Muscle layer of duodenum (tissue), 2 donors: Measurements from ENCODE around the gene GDA.
"Not testable (repeated sequence)": the region's sequence is repeated elsewhere in the genome, so short reads cannot be mapped to it uniquely, and the experiment has no call there.

Experiments used
- H3K27ac ChIP-seq: one replicate; pipeline ENCODE4 v1.7.0; 2013; ENCODE audit warnings: mild to moderate bottlenecking, low read length
- H3K27me3 ChIP-seq: one replicate; pipeline ENCODE4 v1.7.0; 2013; ENCODE audit warnings: low read depth, mild to moderate bottlenecking, control low read depth, low read length
- H3K36me3 ChIP-seq, 2 donors: one replicate each; pipeline ENCODE4 v1.7.0; 2013; ENCODE audit warnings: low read length in 2 of 2, control low read depth in 1 of 2, mild to moderate bottlenecking in 1 of 2; ENCODE audit not compliant: insufficient read depth in 2 of 2, control insufficient read depth in 1 of 2
- H3K4me1 ChIP-seq, 2 donors: one replicate each; pipeline ENCODE4 v1.7.0; 2013; ENCODE audit warnings: low read length in 2 of 2, mild to moderate bottlenecking in 2 of 2, control low read depth in 1 of 2, moderate library complexity in 1 of 2; ENCODE audit not compliant: insufficient read depth in 2 of 2, control insufficient read depth in 1 of 2
- H3K4me3 ChIP-seq, 2 donors: one replicate each; pipeline ENCODE4 v1.7.0; 2013; ENCODE audit warnings: low read length in 2 of 2, low read depth in 1 of 2, mild to moderate bottlenecking in 1 of 2
- H3K9me3 ChIP-seq, 2 donors: one replicate each; pipeline ENCODE4 v1.7.0; 2013; ENCODE audit warnings: low read length in 2 of 2, control low read depth in 1 of 2, mild to moderate bottlenecking in 1 of 2; ENCODE audit not compliant: control insufficient read depth in 1 of 2
- donor health status: healthy.

Gene GDA

DNA sequence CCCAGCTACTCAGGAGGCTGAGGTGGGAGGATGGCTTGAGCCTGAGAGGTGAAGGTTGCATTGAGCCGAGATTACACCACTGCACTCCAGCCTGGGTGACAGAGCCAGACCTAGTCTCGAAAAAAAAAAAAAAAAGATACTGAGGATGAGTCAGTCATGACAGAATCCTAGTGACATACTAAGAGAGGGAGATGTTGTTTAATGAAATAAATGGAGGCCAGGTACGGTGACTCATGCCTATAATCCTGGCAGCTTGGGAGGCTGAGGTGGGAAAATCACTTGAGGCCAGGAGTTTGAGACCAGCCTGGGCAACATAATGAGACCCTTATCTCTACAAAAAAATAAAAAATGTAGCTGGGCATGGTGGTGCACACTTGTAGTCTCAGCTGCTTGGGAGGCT is 108.6 kb downstream of the GDA start:
- Histone ChIP-seq H3K9me3 (no peaks in the 10 kb centered on the region), H3K4me3 (no peak overlapping the region), H3K27ac (no peak overlapping the region), H3K36me3 (no peaks in the 10 kb centered on the region), H3K27me3 (no peaks in the 10 kb centered on the region), H3K4me1 (no peaks in the 10 kb centered on the region)

DNA sequence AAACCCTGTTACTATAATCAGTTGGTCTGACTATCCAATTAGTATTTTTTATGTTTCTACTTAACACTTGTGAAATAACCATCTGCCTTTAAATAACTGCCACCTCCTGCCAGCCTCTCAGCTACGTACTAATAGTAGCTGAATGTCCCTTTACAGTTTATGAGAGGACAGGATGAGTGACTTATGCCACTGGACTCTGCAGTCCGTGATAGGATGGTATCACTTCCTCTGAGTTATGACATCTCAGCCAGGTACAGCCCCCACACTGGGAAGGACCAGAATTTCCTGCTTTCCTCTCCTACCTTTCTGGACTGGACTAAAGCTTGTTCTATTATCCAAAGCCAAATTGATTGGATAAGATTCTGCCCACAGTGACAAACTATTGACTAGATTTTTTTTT is 112.8 kb downstream of the GDA start:
- no peaks in the 10 kb centered on the region for H3K27me3 ChIP-seq
- H3K4me1 ChIP-seq, result no peaks in the 10 kb centered on the region
- H3K4me3 ChIP-seq, result no peak overlapping the region
- H3K36me3 ChIP-seq, result no peaks in the 10 kb centered on the region
- H3K27ac ChIP-seq, result no peak overlapping the region
- H3K9me3 ChIP-seq, result no peaks in the 10 kb centered on the region

DNA sequence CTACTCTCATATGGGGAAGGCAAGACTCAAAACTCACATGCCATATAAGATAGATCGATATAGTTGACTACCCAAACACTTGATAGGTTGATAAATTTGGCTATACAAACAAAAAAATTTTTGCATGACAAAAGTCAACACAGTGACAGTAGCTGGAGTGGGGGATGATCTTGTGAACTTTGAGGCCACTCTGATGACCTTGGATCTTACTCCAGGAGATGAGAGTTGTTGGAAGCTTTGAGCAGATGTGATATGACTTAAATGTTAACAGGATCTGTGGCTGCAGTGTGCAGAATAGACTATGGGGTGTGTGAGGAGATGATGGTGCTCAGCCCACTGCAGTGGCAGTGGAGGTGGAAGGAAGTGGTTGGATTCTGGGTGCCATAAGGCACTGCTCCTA is 114.3 kb downstream of the GDA start:
- Histone ChIP-seq H3K4me1 (no peaks in the 10 kb centered on the region), H3K4me3 (no peak overlapping the region), H3K9me3 (no peaks in the 10 kb centered on the region), H3K36me3 (no peaks in the 10 kb centered on the region), H3K27ac (no peak overlapping the region), H3K27me3 (no peaks in the 10 kb centered on the region)

DNA sequence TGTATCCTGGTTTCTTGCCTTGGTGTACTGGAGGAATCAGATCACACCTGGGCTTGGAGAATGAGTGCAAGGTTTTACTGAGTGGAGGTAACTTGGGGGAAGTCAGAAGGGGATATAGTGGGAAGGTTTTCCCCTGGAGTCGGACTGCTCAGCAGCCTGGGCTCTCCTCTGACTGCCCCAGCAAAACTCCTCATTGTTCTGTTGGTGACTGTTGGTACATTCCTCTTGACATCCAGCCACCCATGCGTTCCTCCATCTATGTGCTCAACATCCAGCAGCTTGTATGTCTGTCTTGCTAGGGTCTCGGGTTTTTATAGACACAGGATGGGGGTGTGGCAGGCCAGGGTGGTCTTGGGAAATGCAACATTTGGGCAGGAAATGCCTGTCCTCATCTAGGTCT is 119.7 kb downstream of the GDA start:
- no peaks in the 10 kb centered on the region for H3K9me3 ChIP-seq
- no peak overlapping the region for H3K27ac ChIP-seq
- H3K4me1 ChIP-seq, result no peaks in the 10 kb centered on the region

DNA sequence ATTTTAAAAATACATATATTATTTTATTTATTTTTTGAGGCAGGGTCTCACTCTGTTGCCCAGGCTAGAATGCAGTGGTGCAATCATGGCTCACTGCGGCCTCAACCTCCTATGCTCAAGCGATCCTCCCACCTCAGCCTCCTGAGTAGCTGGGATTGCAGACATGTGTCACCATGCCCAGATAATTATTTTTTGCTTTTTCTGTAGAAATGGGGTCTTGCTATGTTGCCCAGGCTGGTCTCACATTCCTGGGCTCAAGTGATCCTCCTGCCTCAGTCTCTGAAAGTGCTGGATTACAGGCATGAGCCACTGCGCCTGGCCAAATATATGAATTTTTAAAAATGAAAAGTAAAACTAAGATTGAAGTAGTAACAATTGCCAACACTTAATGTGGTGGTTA is 121.1 kb downstream of the GDA start:
- not testable (repeated sequence) for H3K4me3 ChIP-seq, H3K36me3 ChIP-seq, H3K27me3 ChIP-seq, H3K9me3 ChIP-seq, H3K27ac ChIP-seq, H3K4me1 ChIP-seq

More for the DNA sequence above, 119.7 kb downstream of the GDA start:
- H3K27me3 ChIP-seq, result no peaks in the 10 kb centered on the region
- no peaks in the 10 kb centered on the region for H3K36me3 ChIP-seq
- no peak overlapping the region for H3K4me3 ChIP-seq

DNA sequence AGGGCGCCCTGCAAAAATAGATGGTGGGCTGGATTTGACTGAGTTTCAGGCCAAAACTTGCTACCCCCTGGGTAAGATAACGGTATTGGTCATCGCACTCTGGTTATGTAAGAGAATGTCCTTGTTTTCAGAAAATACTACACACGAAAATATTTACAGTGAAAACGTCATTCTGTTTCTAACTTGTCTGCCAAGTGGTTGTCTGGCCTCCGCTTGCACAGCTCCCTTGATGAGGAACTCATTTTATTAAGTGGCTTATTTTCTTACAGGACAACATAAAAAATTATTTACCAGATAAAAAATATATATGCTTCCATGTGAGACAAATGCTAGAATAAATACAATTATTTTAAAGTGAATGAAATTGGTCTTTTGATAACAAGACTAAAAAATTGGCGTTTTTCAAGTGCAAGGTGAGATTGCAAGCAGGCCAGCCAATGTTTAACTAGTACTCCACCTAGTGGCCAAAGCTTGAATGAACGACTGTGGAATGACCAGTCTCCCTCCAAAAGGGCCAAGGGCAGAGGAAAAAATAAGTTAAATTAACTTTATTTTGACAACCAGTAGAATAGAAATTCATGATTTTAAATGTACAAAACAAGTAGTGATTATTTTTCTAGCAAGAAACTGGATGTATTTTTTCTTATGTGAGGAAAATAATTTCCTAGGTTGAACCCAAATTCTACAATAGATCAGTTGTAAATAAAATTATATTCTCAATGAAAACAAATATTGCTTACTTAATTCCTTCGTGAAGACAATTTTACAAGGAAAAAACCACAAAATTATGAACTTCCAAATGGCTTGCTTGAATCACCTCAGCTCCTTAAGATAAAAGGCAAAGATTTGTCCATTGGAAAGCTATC is 122.6 kb downstream of the GDA start:
- no peak overlapping the region for H3K4me3 ChIP-seq
- H3K4me1 ChIP-seq, result no peaks in the 10 kb centered on the region
- H3K9me3 ChIP-seq, result no peaks in the 10 kb centered on the region
- no peak overlapping the region for H3K27ac ChIP-seq
- H3K27me3 ChIP-seq, result no peaks in the 10 kb centered on the region
- H3K36me3 ChIP-seq, result no peaks in the 10 kb centered on the region

DNA sequence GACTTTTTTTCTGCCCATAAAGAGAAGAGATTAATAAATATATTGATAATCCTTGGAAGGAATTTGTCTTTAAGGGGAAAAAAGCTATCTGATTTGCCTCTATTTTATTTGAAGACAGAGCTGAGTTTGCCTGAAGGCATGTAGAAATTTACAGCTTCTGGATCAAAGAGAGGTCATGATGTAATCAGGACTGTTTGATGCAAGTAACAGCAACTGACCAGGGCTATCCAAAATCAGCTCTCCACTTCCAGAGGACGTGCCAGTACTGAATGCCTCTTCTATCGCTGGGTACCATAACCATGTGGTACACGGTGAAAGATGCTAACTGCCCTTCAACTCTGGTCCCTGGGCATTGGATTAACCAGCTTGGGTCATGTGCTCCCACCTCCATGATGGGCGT is 125.2 kb downstream of the GDA start:
- Histone ChIP-seq H3K4me3 (no peak overlapping the region), H3K36me3 (no peaks in the 10 kb centered on the region), H3K4me1 (no peaks in the 10 kb centered on the region), H3K27me3 (no peaks in the 10 kb centered on the region), H3K9me3 (no peaks in the 10 kb centered on the region), H3K27ac (no peak overlapping the region)

DNA sequence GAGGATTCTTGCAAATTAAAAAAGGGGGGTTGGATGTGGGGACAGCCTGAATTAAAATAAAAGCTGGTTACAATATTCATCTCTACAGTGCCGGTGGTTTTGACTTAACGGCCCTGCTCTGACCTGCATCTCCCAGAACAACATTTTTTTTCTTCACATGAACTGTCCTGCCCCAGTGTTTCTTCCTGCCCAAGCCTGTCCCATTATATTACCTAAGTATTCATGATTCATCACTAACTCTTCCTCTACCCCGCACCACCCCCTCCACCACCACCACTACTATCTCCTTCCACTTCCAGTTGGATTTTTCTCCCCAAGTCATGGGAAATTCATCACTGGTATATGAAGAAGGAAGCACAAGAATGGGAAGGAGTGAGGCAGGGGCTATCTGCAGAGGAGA is 125.7 kb downstream of the GDA start:
- Histone ChIP-seq H3K9me3 (no peaks in the 10 kb centered on the region), H3K27me3 (no peaks in the 10 kb centered on the region), H3K36me3 (no peaks in the 10 kb centered on the region), H3K27ac (no peak overlapping the region), H3K4me1 (no peaks in the 10 kb centered on the region), H3K4me3 (no peak overlapping the region)

DNA sequence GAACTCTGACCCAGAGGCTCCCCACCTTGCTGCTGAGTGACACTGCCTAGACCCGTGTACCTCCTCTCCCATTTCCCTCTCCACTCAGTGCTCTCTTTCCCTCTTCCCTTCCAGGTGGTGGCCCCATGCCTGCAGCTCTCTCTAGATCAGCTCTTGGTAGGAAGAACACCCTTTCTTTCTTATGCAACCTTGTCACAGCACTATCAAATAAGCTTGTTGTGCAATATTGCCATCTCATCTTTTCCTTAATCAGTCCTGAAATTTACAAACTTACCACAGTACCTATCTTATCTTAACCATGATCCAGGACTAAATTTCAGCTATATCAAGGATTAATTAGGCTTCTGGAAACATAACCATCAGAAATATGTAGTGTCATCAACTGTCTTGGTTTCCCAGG is 127.2 kb downstream of the GDA start:
- Histone ChIP-seq H3K4me3 (no peak overlapping the region), H3K27me3 (no peaks in the 10 kb centered on the region), H3K27ac (no peak overlapping the region), H3K4me1 (no peaks in the 10 kb centered on the region), H3K9me3 (no peaks in the 10 kb centered on the region), H3K36me3 (no peaks in the 10 kb centered on the region)

DNA sequence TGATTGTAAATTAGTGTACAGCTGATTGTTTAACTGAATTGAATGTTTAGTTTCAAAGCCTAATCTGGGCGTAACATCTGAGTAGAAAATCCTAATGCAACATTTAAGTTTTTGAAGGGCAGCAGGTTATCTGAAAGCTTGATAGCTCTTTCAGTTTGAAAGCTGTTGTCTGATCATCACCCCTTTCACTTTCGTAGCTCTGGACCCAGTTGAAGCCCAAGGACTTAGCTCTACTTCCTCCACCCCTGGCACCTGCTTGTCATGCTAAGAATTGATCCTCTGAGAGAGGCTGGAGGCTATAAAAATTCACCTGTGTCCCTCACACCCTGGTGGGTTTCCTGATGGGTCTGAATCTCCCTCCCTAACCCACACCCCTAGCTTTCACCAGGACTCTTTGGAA is 129.7 kb downstream of the GDA start:
- no peaks in the 10 kb centered on the region for H3K27me3 ChIP-seq
- no peaks in the 10 kb centered on the region for H3K9me3 ChIP-seq
- no peaks in the 10 kb centered on the region for H3K4me1 ChIP-seq
- H3K36me3 ChIP-seq, result no peaks in the 10 kb centered on the region
- H3K27ac ChIP-seq, result no peak overlapping the region
- no peak overlapping the region for H3K4me3 ChIP-seq

DNA sequence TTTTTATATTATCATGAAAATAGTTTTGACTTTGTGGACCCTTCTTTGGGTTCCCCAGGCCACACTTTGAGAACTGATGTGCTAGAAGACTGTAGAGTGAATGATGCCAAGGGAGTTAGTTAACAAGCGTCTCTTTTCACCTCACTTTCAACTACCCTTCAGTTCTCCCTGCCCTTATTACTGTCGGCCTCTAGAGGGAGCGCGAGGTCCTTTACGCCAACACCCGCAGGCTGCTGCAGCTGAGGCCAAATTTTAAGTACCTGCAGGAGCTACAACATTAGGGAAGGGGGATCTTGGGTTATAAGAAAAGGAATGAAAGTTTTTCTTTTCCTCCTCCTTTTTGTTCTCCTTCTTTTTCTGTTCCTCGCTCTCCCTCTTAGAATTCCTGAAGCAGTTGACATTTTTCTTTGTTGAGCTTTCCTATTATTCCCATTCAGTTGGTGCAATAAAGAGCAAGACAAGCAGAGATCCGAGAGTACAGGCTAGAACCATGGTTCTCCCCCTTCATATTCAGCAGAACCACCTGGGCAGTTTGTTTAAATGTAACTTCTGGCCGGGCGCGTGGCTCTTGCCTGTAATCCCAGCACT is 131.8 kb downstream of the GDA start:
- Histone ChIP-seq H3K4me3 (no peak overlapping the region), H3K36me3 (no peaks in the 10 kb centered on the region), H3K27me3 (no peaks in the 10 kb centered on the region), H3K9me3 (no peaks in the 10 kb centered on the region), H3K4me1 (no peaks in the 10 kb centered on the region), H3K27ac (no peak overlapping the region)

DNA sequence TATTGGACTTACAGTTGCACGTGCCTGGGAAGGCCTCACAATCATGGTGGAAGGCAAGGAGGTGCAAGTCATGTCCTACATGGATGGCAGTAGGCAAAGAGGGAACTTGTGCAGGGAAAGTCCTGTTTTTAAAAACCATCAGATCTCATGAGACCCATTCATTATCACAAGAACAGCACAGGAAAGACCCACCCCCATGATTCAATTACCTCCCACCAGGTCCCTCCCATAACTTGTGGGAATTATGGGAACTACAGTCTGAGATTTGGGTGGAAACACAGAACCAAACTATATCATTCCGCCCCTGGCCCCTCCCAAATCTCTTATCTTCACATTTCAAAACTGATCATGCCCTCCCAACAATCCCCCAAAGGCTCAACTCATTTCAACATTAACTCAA is 140.2 kb downstream of the GDA start:
- Histone ChIP-seq H3K36me3 (no peaks in the 10 kb centered on the region), H3K27ac (no peak overlapping the region), H3K27me3 (no peaks in the 10 kb centered on the region), H3K4me3 (no peak overlapping the region), H3K9me3 (no peaks in the 10 kb centered on the region), H3K4me1 (peaks cover 9 to 11% of the 10 kb centered on the region in 2 donors)
